Rectal smooth muscle tissue (tissue), 1 donor: ENCODE results near the gene ZNF618.

Experiments used
- H3K27ac ChIP-seq: one replicate; pipeline ENCODE4 v1.7.0; 2013; ENCODE audit warnings: low read depth, low read length, inconsistent platforms
- H3K27me3 ChIP-seq: one replicate; pipeline ENCODE4 v1.7.0; 2013; ENCODE audit warnings: low read length; ENCODE audit not compliant: control insufficient read depth, insufficient read depth
- H3K36me3 ChIP-seq: one replicate; pipeline ENCODE4 v1.7.0; 2013; ENCODE audit warnings: low read length; ENCODE audit not compliant: control insufficient read depth, insufficient read depth
- H3K4me1 ChIP-seq: one replicate; pipeline ENCODE4 v1.7.0; 2013; ENCODE audit warnings: low read length; ENCODE audit not compliant: control insufficient read depth, insufficient read depth
- H3K4me3 ChIP-seq: one replicate; pipeline ENCODE4 v1.7.0; 2013; ENCODE audit warnings: low read length
- H3K9ac ChIP-seq: one replicate; pipeline ENCODE4 v1.7.0; 2013; ENCODE audit warnings: low read length

Gene ZNF618

DNA sequence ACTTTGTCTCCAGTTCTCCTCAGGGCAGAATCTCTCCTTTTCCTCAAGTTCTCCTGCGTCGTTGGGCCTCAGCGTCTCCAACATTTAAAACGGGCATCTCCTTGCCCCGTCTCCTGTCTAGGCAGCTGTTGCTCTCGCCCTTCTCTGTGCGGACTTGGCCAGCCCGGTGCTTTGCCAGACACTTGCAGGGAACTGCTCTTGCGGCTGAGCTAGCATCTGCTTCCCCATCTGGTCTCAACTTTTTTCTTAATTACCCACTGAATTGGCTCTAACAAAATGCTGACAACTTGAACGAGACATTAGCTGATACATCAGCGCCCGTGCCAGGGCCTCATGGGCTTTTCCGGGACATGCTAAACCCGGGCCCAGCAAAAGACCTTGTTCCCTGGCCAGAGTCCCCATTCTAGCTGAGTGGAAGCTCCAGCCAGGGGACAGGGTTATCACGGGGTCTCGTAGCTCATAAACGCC, 25.1 kb downstream of the ZNF618 start:
- no peak overlapping the region for H3K4me3 ChIP-seq
- H3K4me1 ChIP-seq: no peaks in the 10 kb centered on the region
- no peaks in the 10 kb centered on the region for H3K27me3 ChIP-seq
- no peaks in the 10 kb centered on the region for H3K36me3 ChIP-seq
- H3K9ac ChIP-seq: no peak overlapping the region
- no peak overlapping the region for H3K27ac ChIP-seq

DNA sequence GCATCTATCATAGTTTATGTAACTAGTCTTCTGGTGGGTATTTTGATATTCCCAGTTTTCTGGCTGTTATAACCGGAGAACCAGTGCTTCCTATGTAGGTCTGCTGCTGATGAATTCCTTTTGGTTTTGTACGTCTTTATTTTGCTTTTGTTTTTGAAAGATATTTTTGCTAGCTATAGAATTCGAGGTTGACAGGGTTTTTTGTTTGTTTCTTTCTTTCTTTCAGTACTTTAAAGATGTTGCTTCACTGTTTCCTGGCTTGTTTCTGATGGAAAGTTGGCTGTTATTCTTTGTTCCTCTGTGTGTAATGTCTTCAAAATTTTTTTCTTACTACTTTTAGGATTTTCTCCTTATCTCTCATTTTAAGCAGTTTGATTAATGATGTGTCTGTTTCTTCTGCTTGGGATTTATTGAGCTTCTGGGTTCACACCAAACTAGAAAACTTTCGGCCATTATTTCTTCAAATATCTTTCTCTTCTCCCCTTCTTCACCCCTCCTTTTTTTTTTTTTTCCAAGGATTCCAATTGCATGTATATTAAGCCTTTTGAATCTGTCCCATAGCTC, 27.5 kb downstream of the ZNF618 start:
- Histone ChIP-seq H3K36me3 (no peaks in the 10 kb centered on the region), H3K9ac (no peak overlapping the region), H3K4me3 (no peak overlapping the region), H3K27ac (no peak overlapping the region), H3K27me3 (no peaks in the 10 kb centered on the region), H3K4me1 (no peaks in the 10 kb centered on the region)

GRCh38 chr9:113906411-113907110, 30.5 kb downstream of the ZNF618 start:
- no peak overlapping the region for H3K4me3 ChIP-seq
- H3K9ac ChIP-seq: no peak overlapping the region
- H3K27ac ChIP-seq: no peak overlapping the region
- no peaks in the 10 kb centered on the region for H3K27me3 ChIP-seq
- H3K36me3 ChIP-seq: no peaks in the 10 kb centered on the region
- H3K4me1 ChIP-seq: no peaks in the 10 kb centered on the region

DNA sequence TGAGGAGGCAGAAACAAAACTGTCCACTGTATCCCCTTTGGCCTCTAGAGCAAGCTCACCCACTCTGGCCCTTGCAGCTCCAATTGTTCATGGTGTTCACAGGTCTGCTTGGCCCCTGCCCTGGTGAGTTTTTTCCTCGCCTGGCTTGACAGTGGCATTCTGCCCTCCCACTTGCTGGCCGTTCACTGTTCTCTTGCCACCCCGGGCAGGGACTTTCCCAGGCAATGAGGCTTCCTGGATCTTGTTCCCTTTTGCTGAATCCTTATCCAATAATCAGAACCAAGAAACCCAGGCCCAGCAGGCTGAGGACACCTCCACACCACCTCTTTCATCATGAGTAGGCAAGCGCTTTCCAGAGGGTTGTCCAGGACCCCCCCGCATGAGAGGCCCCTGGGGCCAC, 31.2 kb downstream of the ZNF618 start:
- H3K4me3 ChIP-seq: no peak overlapping the region
- H3K27ac ChIP-seq: no peak overlapping the region
- H3K4me1 ChIP-seq: no peaks in the 10 kb centered on the region
- H3K36me3 ChIP-seq: no peaks in the 10 kb centered on the region
- no peaks in the 10 kb centered on the region for H3K27me3 ChIP-seq
- no peak overlapping the region for H3K9ac ChIP-seq

DNA sequence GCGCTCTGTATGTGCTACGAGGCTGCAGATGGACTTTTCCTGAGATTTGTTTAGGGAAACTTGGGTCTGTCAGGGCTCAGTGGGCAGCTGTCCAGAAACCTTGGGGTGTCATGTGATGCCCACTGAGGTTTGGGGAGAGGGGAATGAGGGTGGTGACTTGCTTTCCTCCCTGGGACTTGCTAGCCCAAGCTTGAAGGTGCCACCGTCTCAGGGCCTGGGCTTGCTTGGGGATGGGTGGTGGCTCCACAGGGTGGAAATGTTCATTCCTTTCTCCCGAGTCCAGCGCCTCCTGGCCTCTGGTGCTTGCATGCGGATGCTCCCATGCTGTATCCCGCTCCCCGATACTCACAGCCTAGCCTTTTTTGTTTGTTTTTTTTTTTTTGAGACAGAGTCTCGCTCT, 33.3 kb downstream of the ZNF618 start:
- no peaks in the 10 kb centered on the region for H3K27me3 ChIP-seq
- no peak overlapping the region for H3K27ac ChIP-seq
- H3K4me1 ChIP-seq: peaks cover 2% of the 10 kb centered on the region
- no peak overlapping the region for H3K4me3 ChIP-seq
- H3K9ac ChIP-seq: no peak overlapping the region
- H3K36me3 ChIP-seq: no peaks in the 10 kb centered on the region

- H3K27me3 ChIP-seq: no peaks in the 10 kb centered on the region
- no peak overlapping the region for H3K9ac ChIP-seq
- no peaks in the 10 kb centered on the region for H3K36me3 ChIP-seq
- H3K4me3 ChIP-seq: no peak overlapping the region
- no peak overlapping the region for H3K27ac ChIP-seq
- H3K4me1 ChIP-seq: peaks cover 2% of the 10 kb centered on the region
These were observed 34.0 kb downstream of the ZNF618 start for GRCh38 chr9:113910036-113910639.

- Histone ChIP-seq H3K4me1 (peaks cover 2% of the 10 kb centered on the region), H3K36me3 (no peaks in the 10 kb centered on the region), H3K9ac (no peak overlapping the region), H3K4me3 (no peak overlapping the region), H3K27ac (no peak overlapping the region), H3K27me3 (no peaks in the 10 kb centered on the region)
These were observed 35.9 kb downstream of the ZNF618 start for GRCh38 chr9:113911850-113912557.

GRCh38 chr9:113912816-113913215, 36.7 kb downstream of the ZNF618 start:
- Histone ChIP-seq H3K4me3 (no peak overlapping the region), H3K9ac (no peak overlapping the region), H3K4me1 (peaks cover 2% of the 10 kb centered on the region), H3K27ac (no peak overlapping the region), H3K36me3 (no peaks in the 10 kb centered on the region), H3K27me3 (no peaks in the 10 kb centered on the region)

- no peak overlapping the region for H3K27ac ChIP-seq
- H3K4me3 ChIP-seq: no peak overlapping the region
- H3K9ac ChIP-seq: no peak overlapping the region
- H3K36me3 ChIP-seq: no peaks in the 10 kb centered on the region
- H3K27me3 ChIP-seq: no peaks in the 10 kb centered on the region
- H3K4me1 ChIP-seq: peaks cover 2% of the 10 kb centered on the region
These were observed 37.5 kb downstream of the ZNF618 start for GRCh38 chr9:113913426-113914195.

DNA sequence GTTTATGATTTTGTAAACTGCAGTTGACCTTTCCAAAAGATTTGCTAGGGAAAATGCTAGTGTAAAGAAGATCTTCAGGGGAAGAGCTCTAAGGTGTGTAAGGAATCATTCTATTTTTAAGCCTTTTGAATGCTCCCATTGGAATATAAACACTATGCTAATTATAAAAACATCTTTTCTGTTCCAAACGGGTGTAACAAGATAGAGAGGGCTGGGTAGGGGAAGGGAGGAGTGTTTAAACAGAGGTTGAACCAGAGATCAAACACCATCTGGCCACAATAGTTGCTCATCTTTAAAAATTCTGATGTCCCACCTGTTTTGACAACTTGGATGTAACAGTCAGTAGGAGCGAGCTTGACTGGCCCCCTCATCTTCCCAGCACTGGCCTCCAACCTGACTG, 38.4 kb downstream of the ZNF618 start:
- Histone ChIP-seq H3K4me1 (peaks cover 2% of the 10 kb centered on the region), H3K4me3 (no peak overlapping the region), H3K27me3 (no peaks in the 10 kb centered on the region), H3K9ac (no peak overlapping the region), H3K36me3 (no peaks in the 10 kb centered on the region), H3K27ac (no peak overlapping the region)

DNA sequence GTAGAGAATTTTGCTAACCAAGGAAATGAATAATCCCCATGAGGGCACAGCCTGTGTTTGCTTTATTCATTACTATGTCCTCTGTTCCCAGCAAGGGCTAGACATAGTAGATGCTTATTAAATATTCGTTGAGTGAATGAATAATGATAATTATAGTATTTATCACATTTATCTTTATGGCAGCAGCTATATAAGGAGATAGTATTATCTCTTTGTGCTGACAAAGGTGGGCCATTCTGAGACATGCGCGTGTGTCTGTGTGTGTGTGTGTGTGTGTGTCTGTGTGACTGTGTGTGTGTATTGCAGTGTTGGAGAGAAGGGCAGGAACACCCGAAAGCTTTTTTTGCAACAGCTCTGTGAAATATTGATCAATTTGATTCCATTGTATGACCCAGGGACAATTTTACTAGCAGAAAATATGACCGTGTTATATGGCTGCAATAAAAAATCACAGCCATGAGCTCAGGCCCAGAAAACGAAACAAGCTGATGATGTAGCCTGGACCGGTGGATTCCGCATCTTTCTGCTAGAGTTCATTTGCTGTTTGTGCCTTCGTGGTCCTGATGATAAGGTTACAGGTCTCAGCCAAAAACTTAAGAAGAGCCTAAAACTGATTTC, 39.8 kb downstream of the ZNF618 start:
- H3K27ac ChIP-seq: no peak overlapping the region
- H3K4me3 ChIP-seq: no peak overlapping the region
- H3K4me1 ChIP-seq: peaks cover 2% of the 10 kb centered on the region
- no peak overlapping the region for H3K9ac ChIP-seq
- H3K36me3 ChIP-seq: no peaks in the 10 kb centered on the region
- H3K27me3 ChIP-seq: no peaks in the 10 kb centered on the region

DNA sequence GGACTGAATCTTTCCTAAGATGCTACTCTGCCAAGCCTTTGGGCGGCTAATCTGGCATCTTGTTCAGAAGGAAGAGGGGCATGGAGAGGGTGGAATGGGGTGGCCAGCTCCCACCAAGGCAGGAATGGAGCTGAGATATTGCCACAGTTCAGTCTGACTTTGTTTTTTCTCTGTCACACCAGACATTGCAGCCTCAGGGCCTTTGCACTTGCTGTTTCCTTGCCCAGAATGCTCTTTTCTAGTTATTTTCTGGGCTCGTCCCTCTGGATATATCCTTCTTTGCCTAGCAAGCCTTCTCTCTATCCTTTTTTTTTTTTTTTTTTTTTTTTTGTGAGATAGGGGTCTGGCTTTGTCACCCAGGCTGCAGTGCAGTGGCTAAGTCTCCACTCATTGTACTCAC, 40.8 kb downstream of the ZNF618 start:
- Histone ChIP-seq H3K9ac (no peak overlapping the region), H3K27me3 (no peaks in the 10 kb centered on the region), H3K4me3 (no peak overlapping the region), H3K4me1 (peaks cover 2% of the 10 kb centered on the region), H3K27ac (no peak overlapping the region), H3K36me3 (no peaks in the 10 kb centered on the region)
